Measurements from ENCODE around the gene PPP6C. TPM values are rescaled to one million over a fixed set of nuclear protein-coding genes. Genes with fewer than 3 reads are reported as not detected.
A peak's percentile ranks its signal among the peaks of the same experiment; 100 is the strongest.

The PPP6C gene
- total RNA-seq, 1 donor: 40.9 TPM

DNA sequence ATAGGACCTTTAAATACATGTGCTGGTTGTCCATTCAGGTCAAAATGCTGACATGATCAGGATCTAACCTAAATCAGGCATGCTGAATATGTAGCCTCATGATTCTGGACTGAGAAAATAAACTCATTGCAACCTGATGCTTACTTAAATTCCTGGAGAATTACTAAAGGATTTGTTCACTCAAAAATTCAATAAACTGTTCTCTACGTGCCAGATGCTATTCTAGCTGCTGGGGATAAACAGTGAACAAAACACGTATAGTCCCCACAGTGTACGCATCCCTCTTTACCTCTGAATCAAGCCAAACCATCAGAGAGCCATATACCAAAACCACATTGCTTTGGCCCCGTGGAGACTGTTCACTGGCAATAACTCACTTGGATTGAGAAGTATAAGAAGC is 52.4 kb downstream of the PPP6C start:
- Histone ChIP-seq H3K36me3 (ENCODE audit: insufficient read depth, low read length) (no peaks in the 10 kb centered on the region), H3K79me2 (ENCODE audit: insufficient read depth, low read length) (peaks cover 9% of the 10 kb centered on the region), H3K4me1 (ENCODE audit: insufficient read depth, low read length) (peaks cover 10% of the 10 kb centered on the region), H3K27ac (ENCODE audit: low read depth, low read length) (peak overlapping the region; percentile 1), H4K20me1 (ENCODE audit: insufficient read depth, low read length) (no peaks in the 10 kb centered on the region), H3K4me3 (ENCODE audit: insufficient read depth, low read length) (no peak overlapping the region), H3K4me2 (ENCODE audit: insufficient read depth, low read length) (peak overlapping the region; percentile 52), H2AFZ (ENCODE audit: low read length) (no peak overlapping the region), H3K9me3 (ENCODE audit: low read depth, low read length) (peaks cover 2% of the 10 kb centered on the region), H3K27me3 (ENCODE audit: insufficient read depth, low read length) (no peaks in the 10 kb centered on the region)
- DNase-seq (ENCODE audit: insufficient read length, low spot score, missing footprints): no peak
- TF ChIP-seq CTCF (IDR thresholded peaks at IDR 0.05; ENCODE audit: extremely low read depth, low read depth, low read length): no peak

DNA sequence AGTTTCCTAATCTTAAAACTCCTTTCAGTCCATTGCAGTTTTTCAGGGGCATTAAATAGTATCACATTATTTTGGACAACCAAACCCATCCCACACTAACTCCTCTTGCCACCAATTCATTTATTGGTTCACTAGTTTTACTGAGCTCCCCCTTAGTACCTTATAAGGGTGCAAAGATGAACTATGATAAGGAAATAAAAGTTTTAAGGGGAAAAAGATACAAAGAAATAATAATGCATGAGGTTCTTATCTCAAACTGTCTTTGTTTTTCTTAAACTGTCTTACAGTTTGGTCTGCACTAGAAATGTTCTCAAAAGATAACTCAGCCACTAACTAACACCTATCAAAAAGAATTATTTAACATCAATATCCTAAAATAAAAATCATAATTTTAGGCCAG is 54.6 kb downstream of the PPP6C start:
- no peaks in the 10 kb centered on the region for H3K27me3 ChIP-seq (ENCODE audit: insufficient read depth, low read length)
- H3K4me1 ChIP-seq (ENCODE audit: insufficient read depth, low read length): peaks cover 11% of the 10 kb centered on the region
- peaks cover 2% of the 10 kb centered on the region for H3K9me3 ChIP-seq (ENCODE audit: low read depth, low read length)
- no peak overlapping the region for H3K4me2 ChIP-seq (ENCODE audit: insufficient read depth, low read length)
- no peak for DNase-seq (ENCODE audit: insufficient read length, low spot score, missing footprints)
- no peak overlapping the region for H3K27ac ChIP-seq (ENCODE audit: low read depth, low read length)
- H3K36me3 ChIP-seq (ENCODE audit: insufficient read depth, low read length): no peaks in the 10 kb centered on the region
- H3K79me2 ChIP-seq (ENCODE audit: insufficient read depth, low read length): peaks cover 11% of the 10 kb centered on the region
- no peaks in the 10 kb centered on the region for H4K20me1 ChIP-seq (ENCODE audit: insufficient read depth, low read length)
- TF ChIP-seq CTCF (IDR thresholded peaks at IDR 0.05; ENCODE audit: extremely low read depth, low read depth, low read length): no peak
- H2AFZ ChIP-seq (ENCODE audit: low read length): no peak overlapping the region
- no peak overlapping the region for H3K4me3 ChIP-seq (ENCODE audit: insufficient read depth, low read length)

- H3K4me3 ChIP-seq (ENCODE audit: insufficient read depth, low read length): no peak overlapping the region
- peaks cover 11% of the 10 kb centered on the region for H3K4me1 ChIP-seq (ENCODE audit: insufficient read depth, low read length)
- no peak for DNase-seq (ENCODE audit: insufficient read length, low spot score, missing footprints)
- H4K20me1 ChIP-seq (ENCODE audit: insufficient read depth, low read length): no peaks in the 10 kb centered on the region
- H3K36me3 ChIP-seq (ENCODE audit: insufficient read depth, low read length): no peaks in the 10 kb centered on the region
- H3K4me2 ChIP-seq (ENCODE audit: insufficient read depth, low read length): no peak overlapping the region
- no peak overlapping the region for H2AFZ ChIP-seq (ENCODE audit: low read length)
- no peak for TF ChIP-seq CTCF (IDR thresholded peaks at IDR 0.05; ENCODE audit: extremely low read depth, low read depth, low read length)
- H3K27me3 ChIP-seq (ENCODE audit: insufficient read depth, low read length): no peaks in the 10 kb centered on the region
- H3K79me2 ChIP-seq (ENCODE audit: insufficient read depth, low read length): peaks cover 11% of the 10 kb centered on the region
- H3K27ac ChIP-seq (ENCODE audit: low read depth, low read length): no peak overlapping the region
- H3K9me3 ChIP-seq (ENCODE audit: low read depth, low read length): peaks cover 2% of the 10 kb centered on the region
Measured at GRCh38 chr9:125133403-125134329, 55.9 kb downstream of the PPP6C start.

GRCh38 chr9:125131778-125132177 is 57.8 kb downstream of the PPP6C start:
- Histone ChIP-seq H3K27ac (ENCODE audit: low read depth, low read length) (no peak overlapping the region), H3K79me2 (ENCODE audit: insufficient read depth, low read length) (peaks cover 11% of the 10 kb centered on the region), H3K36me3 (ENCODE audit: insufficient read depth, low read length) (no peaks in the 10 kb centered on the region), H2AFZ (ENCODE audit: low read length) (no peak overlapping the region), H3K27me3 (ENCODE audit: insufficient read depth, low read length) (no peaks in the 10 kb centered on the region), H3K4me2 (ENCODE audit: insufficient read depth, low read length) (no peak overlapping the region), H4K20me1 (ENCODE audit: insufficient read depth, low read length) (no peaks in the 10 kb centered on the region), H3K4me1 (ENCODE audit: insufficient read depth, low read length) (peaks cover 7% of the 10 kb centered on the region), H3K9me3 (ENCODE audit: low read depth, low read length) (peaks cover 2% of the 10 kb centered on the region), H3K4me3 (ENCODE audit: insufficient read depth, low read length) (no peak overlapping the region)
- TF ChIP-seq CTCF (IDR thresholded peaks at IDR 0.05; ENCODE audit: extremely low read depth, low read depth, low read length): no peak
- no peak for DNase-seq (ENCODE audit: insufficient read length, low spot score, missing footprints)

All from osteoblast (primary cell).